ENCODE measurements around the gene KCNA2.

DNA sequence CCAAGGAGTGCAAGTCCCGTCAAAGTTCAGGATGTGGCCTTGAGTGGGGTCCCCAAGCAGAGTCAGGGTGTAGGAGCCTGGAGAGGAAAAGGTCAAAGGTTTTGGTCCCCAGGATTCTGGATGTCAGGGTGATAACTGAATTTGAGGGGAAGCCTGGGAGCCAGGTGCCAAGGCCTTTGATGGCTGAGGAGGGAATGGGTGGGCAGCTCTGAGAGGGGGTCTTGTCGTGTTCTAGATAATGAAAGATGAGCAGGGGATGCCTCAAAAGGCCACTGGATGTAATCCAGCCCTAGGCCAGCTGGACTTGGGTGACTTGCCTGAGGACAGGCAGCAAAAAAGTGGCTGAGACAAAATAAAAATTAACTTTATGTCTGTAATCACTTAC is 27.5 kb upstream of the KCNA2 start:
- TF ChIP-seq, protein P1, sequence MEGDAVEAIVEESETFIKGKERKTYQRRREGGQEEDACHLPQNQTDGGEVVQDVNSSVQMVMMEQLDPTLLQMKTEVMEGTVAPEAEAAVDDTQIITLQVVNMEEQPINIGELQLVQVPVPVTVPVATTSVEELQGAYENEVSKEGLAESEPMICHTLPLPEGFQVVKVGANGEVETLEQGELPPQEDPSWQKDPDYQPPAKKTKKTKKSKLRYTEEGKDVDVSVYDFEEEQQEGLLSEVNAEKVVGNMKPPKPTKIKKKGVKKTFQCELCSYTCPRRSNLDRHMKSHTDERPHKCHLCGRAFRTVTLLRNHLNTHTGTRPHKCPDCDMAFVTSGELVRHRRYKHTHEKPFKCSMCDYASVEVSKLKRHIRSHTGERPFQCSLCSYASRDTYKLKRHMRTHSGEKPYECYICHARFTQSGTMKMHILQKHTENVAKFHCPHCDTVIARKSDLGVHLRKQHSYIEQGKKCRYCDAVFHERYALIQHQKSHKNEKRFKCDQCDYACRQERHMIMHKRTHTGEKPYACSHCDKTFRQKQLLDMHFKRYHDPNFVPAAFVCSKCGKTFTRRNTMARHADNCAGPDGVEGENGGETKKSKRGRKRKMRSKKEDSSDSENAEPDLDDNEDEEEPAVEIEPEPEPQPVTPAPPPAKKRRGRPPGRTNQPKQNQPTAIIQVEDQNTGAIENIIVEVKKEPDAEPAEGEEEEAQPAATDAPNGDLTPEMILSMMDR (IDR thresholded peaks at IDR 0.05), result no peak
- TF ChIP-seq, protein P2, sequence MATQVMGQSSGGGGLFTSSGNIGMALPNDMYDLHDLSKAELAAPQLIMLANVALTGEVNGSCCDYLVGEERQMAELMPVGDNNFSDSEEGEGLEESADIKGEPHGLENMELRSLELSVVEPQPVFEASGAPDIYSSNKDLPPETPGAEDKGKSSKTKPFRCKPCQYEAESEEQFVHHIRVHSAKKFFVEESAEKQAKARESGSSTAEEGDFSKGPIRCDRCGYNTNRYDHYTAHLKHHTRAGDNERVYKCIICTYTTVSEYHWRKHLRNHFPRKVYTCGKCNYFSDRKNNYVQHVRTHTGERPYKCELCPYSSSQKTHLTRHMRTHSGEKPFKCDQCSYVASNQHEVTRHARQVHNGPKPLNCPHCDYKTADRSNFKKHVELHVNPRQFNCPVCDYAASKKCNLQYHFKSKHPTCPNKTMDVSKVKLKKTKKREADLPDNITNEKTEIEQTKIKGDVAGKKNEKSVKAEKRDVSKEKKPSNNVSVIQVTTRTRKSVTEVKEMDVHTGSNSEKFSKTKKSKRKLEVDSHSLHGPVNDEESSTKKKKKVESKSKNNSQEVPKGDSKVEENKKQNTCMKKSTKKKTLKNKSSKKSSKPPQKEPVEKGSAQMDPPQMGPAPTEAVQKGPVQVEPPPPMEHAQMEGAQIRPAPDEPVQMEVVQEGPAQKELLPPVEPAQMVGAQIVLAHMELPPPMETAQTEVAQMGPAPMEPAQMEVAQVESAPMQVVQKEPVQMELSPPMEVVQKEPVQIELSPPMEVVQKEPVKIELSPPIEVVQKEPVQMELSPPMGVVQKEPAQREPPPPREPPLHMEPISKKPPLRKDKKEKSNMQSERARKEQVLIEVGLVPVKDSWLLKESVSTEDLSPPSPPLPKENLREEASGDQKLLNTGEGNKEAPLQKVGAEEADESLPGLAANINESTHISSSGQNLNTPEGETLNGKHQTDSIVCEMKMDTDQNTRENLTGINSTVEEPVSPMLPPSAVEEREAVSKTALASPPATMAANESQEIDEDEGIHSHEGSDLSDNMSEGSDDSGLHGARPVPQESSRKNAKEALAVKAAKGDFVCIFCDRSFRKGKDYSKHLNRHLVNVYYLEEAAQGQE (IDR thresholded peaks at IDR 0.05; ENCODE audit: insufficient read depth in 1 of 2, low read depth in 2 of 2, low read length in 1 of 2), result no peak
- no peak for TF ChIP-seq POLR2AphosphoS5 (IDR thresholded peaks at IDR 0.05; ENCODE audit: low read depth, low read length)

Measured in Panc1 (cell line).